HG02840 (cell line): ENCODE measurements around the gene SELENOO.

ENCODE experiments used
- ATAC-seq: cut with Tn5 transposase; IDR thresholded peaks from one replicate; pipeline ENCODE4 v1.9.1; 2021; ENCODE audit warnings: mild to moderate bottlenecking, moderate library complexity, moderate number of reproducible peaks; ENCODE audit not compliant: unreplicated experiment, low FRiP score

The SELENOO gene

GRCh38 chr22:50262460-50262911 is 61.7 kb downstream of the SELENOO start:
- no peak for ATAC-seq

DNA sequence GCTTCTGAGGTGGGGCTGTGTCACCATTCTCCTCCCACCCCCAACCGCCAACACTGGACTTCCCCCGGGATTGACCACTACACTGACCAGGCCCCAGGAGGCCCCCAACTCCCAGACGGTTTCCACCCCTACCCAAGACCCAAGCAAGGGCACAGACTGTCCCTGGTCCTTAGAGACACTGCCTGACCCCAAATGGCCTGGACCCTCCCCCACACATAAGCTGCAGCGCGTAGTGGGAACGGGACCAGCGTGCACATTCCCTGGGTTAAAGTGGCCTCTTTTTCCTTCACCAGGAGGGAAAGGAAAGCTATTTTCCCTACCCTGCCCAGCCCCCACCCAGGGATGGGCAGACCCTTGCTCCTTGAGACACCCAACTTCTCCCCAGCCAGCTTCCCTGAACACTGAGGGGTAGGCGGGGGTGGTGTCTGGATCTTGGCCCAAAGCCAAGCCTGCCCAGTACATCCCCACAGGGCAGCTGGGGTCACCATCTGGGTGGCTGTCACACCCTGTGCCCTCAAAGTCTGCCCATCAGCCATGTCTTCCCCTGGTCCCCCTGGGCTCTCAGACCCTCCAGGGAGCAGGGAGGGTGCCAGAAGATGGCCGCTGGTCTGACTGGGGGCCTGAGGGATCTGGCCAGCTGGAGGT is 62.3 kb downstream of the SELENOO start:
- no peak for ATAC-seq

GRCh38 chr22:50264104-50264745 is 63.4 kb downstream of the SELENOO start:
- no peak for ATAC-seq

- ATAC-seq: no peak
Observed at GRCh38 chr22:50264946-50265669, 64.3 kb downstream of the SELENOO start.

DNA sequence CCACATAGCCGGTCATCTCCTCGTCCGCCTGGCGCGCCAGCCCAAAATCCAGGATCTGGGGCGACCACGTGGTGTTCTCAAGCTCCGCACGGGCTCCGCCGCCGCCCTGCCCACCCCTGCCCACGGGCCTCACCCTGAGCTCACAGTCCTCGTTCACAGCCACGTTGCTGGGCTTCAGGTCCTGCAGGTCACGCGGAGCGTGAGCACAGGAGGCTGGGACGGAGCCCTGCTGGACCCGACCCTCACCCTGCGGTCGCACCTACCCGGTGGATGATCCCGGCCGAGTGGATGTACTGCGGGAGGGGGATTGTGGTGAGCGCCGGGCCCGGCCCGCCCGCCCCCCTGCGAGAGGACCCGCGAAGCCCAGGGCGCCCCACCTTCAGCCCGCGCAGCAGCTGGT is 66.2 kb downstream of the SELENOO start:
- no peak for ATAC-seq
